ENCODE results near the gene CNTFR.

CNTFR gene

GRCh38 chr9:34590381-34591247 lies 1.1 kb upstream of the CNTFR start:
- peak; percentile 18 for DNase-seq (ENCODE audit: low spot score)
- peak; percentile 85 for FAIRE-seq

GRCh38 chr9:34588671-34589635 lies 571 bp downstream of the CNTFR start:
- DNase-seq (ENCODE audit: low spot score) (no peak), FAIRE-seq (no peak)

DNA sequence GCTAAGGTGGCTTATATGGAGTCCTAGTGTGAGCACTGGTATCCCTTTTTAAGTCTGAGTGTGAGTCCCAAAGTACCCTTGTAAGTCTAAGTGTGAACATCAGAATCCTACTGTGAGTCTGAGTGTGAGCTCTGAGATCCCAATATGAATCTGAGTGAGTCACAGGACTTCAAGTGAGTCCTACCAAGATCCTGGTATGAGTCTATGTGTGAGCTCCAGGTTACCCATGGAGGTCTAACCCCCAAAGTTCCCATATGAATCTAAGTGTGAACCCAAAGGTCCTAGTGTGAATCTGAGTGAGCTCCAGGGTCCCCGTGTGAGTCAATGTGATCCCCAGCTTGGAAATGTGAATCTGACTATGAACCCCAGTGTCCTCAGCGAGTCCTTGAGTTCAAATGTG lies 2.3 kb downstream of the CNTFR start:
- no peak for FAIRE-seq
- no peak for DNase-seq (ENCODE audit: low spot score)

DNA sequence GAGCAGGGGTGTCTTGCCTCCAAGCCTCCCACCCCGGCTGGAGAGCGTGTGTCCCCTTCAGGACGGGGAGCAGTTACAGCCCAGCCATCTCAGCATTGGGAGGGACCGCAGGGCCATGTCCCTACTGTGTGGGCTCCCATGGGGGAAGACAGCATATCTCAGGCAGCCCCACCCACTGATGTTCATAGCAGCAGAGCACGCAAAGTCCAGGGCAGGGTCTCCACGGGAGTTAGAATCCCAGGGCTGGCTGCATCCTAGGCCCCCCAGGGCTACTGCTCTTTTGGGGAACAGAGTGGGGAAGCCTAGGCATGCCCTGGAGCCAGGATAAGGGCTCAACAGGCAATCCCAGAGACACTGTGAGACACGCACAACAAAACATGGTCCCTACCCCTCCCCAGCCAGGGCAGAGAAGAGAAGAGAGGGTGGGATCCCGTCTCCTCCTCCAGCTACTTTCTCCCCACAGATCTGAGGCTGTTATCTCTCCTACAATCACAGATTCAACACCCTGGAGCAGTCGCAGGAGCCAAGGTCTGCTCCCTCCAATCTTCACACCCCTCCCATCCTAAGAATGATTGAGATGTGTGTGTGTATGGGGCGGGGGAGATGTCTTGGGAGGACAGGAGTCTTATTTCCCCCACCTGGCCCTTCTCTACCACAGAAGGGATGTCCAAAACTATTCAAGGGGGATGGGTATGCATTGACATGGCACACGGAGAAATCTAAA lies 3.4 kb downstream of the CNTFR start:
- DNase-seq (ENCODE audit: low spot score) (no peak), FAIRE-seq (no peak)

- FAIRE-seq: no peak
- no peak for DNase-seq (ENCODE audit: low spot score)
Measured at GRCh38 chr9:34584970-34585369, 4.6 kb downstream of the CNTFR start.

GRCh38 chr9:34582787-34583186 lies 6.7 kb downstream of the CNTFR start:
- FAIRE-seq (no peak), DNase-seq (ENCODE audit: low spot score) (no peak)

DNA sequence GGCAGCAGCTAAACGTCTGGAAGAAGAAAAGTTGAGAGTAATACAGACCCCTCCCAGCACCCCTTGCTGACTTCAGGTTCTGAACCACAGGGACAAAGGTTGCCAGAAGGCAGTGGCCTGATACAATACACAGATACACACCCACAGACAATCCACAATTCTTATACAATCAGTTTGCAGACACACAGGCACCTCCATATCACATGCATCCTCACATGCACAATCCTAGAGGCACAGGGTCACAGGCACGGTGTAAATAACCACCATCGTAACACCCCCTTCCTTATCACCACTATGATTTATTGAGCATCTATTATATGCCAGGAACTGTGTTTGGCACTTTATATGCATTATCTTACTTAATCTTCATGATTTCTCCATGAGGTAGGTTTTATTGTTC lies 8.2 kb downstream of the CNTFR start:
- no peak for FAIRE-seq
- DNase-seq (ENCODE audit: low spot score): no peak

DNA sequence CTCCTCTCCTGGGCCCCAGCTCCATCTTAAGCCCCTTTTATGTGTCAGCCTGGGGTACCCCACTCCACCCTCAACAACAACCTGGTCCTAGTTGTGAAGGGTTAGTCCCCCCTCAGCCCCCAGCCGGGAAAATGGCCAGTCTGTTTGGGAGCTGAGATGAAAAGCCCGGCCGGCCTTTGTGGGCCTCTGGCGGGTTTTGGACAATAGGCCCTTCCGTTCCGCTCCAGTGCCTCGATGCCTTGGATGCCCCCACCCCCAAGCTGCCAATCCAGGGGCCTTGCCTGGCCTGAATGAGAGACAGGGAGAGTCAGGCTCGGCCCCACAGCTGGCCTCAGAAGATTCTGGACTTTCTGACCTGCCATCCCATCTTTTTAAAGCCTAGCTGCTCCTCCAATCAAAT lies 9.2 kb downstream of the CNTFR start:
- no peak for DNase-seq (ENCODE audit: low spot score)
- FAIRE-seq: no peak

- DNase-seq (ENCODE audit: low spot score) (no peak), FAIRE-seq (no peak)
Measured at GRCh38 chr9:34579808-34580163, 9.7 kb downstream of the CNTFR start.

- no peak for FAIRE-seq
Measured at GRCh38 chr9:34579104-34579807, 10.3 kb downstream of the CNTFR start.

GRCh38 chr9:34578241-34579103 lies 11.1 kb downstream of the CNTFR start:
- FAIRE-seq (no peak), DNase-seq (ENCODE audit: low spot score) (no peak)

More at GRCh38 chr9:34579104-34579807, 10.3 kb downstream of the CNTFR start:
- DNase-seq (ENCODE audit: low spot score): no peak

- DNase-seq (ENCODE audit: low spot score) (no peak), FAIRE-seq (no peak)
Measured at GRCh38 chr9:34577400-34578240, 11.9 kb downstream of the CNTFR start.

DNA sequence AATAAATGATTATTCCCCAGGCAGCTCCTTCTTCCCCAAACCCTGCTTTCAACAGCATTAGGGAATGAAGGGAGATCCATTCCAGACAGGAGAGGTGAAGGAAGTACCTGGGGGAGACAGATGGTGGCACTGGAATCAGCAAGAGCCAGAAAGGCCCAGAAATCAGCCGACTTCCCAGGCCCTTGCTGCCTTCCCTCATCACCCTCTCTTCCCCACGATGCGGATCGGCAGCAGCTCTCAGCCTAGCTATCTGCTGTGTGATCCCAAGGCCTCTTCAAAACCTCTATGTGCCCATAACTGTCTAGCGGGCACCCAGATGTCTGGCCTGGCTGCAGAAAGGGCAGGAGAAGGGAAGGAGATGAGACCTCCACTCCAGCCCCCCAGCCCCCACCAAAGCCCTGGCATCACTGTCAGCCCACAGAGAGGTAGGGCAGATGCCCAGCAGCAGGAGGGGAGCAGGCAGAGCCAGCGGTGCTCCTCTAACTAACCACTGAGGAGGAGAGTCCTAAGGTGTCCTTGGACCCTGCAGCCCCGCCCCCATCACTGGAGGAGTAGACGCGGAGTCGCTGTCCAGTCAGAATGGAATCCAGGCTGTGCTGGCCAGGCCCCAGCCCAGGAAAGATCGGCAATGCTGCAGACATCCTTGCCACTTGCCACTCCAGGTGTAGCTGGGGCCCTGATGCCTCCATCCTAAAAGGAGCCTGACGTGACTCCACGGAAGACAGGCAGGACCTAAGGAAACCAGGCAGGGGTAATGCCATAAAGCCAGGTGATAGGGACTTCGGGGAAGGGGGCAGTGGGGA lies 12.7 kb downstream of the CNTFR start:
- DNase-seq (ENCODE audit: low spot score) (no peak), FAIRE-seq (no peak)

DNA sequence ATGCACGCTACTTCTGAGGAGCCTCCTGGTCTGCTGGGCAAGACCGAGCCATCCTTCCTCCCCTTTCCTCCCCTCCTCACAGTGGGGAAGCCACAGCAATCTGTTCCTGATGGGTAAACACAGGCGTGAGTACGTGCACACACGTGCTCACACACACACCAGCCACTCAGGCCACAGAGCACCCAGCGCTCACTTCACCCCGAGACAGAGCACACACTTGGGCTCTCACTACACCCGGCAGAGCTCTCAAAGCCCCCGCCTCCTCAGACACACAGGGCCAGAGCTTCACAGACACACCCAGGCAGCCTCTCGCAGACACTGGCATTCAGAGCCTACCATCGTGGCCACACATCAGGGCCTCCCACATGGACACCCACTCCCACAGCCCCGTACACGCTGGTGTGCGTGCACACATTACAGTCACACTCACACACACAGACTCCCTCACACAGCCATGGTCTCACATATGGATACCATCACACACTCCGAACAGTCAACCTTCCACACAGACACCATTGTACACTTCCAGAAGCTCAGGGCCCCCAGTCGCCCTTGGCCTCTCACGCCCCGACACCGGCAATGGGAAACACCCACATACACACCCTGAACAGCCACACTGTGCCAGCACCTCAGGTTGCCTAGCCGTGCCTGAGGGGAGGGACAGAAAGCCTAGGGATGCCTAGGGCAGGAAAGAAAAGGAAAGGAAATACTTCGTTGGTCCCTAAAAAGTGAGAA lies 13.5 kb downstream of the CNTFR start:
- DNase-seq (ENCODE audit: low spot score) (no peak), FAIRE-seq (no peak)

DNA sequence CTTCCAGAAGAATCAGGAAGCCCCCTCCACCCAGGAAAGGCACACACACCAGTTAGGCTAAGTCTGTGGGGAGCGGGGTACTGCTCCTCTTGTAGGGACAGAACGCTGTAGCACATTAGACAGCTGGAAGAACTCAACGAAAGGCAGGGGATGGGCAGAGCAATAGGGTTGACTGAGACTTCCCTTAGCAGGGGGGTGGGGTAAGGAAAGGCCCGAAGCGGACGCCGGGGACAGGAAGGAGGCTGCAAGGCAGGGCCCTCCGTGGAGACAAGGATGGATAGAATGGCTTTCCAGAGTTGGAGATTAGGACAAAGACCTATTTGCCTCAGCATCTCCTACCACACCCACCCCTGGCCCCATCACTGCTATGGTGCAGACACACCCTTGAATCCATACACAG lies 14.3 kb downstream of the CNTFR start:
- no peak for FAIRE-seq
- no peak for DNase-seq (ENCODE audit: low spot score)

DNA sequence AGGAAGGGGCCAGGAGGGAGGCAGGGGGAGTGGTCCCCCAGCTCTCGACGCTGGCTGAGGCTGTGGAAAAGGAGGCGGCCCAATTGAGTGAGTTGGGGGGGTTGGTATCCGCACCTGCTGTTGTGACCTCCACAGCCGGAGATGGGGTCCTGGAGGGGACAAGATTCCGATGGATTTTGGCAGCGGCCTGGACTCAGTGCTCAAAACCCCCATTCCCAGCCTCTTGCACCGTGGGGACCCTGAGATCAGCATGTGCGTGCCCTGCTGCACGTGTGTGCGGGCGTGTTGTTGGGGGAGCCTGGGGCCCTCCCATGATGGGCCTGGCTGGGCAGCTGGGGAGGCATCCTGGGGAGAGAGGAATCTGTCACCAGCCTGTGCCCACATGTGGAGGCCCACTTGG lies 15.0 kb downstream of the CNTFR start:
- no peak for FAIRE-seq
- DNase-seq (ENCODE audit: low spot score): no peak

GRCh38 chr9:34573599-34574325 lies 15.8 kb downstream of the CNTFR start:
- DNase-seq (ENCODE audit: low spot score) (no peak), FAIRE-seq (no peak)

All from urothelium cell line (cell line).